ENCODE data around the gene VWA5B1.

The VWA5B1 gene

GRCh38 chr1:20350421-20350820 is 59.7 kb downstream of the VWA5B1 start:
- no peak for DNase-seq

GRCh38 chr1:20351911-20352701 is 61.4 kb downstream of the VWA5B1 start:
- no peak for DNase-seq

- DNase-seq: no peak
These were observed 63.2 kb downstream of the VWA5B1 start for GRCh38 chr1:20353836-20354235.

GRCh38 chr1:20354610-20355009 is 63.9 kb downstream of the VWA5B1 start:
- no peak for DNase-seq

GRCh38 chr1:20355101-20355827 is 64.6 kb downstream of the VWA5B1 start:
- DNase-seq: no peak

- DNase-seq: no peak
These were observed 65.4 kb downstream of the VWA5B1 start for GRCh38 chr1:20355828-20356735.

GRCh38 chr1:20356850-20357459 is 66.3 kb downstream of the VWA5B1 start:
- DNase-seq: no peak

GRCh38 chr1:20357796-20358195 is 67.1 kb downstream of the VWA5B1 start:
- DNase-seq: no peak

- DNase-seq: no peak
These were observed 68.1 kb downstream of the VWA5B1 start for GRCh38 chr1:20358761-20359263.

GRCh38 chr1:20359451-20360330 is 69.0 kb downstream of the VWA5B1 start:
- DNase-seq: no peak

- no peak for DNase-seq
These were observed 70.7 kb downstream of the VWA5B1 start for GRCh38 chr1:20361401-20361800.

GRCh38 chr1:20361805-20362381 is 71.2 kb downstream of the VWA5B1 start:
- no peak for DNase-seq

GRCh38 chr1:20362856-20363255 is 72.2 kb downstream of the VWA5B1 start:
- no peak for DNase-seq

GRCh38 chr1:20365421-20366055 is 74.9 kb downstream of the VWA5B1 start:
- DNase-seq: no peak

- no peak for DNase-seq
These were observed 75.4 kb downstream of the VWA5B1 start for GRCh38 chr1:20366056-20366462.

GRCh38 chr1:20366463-20367115 is 75.9 kb downstream of the VWA5B1 start:
- DNase-seq: no peak

GRCh38 chr1:20367116-20367585 is 76.5 kb downstream of the VWA5B1 start:
- DNase-seq: no peak

GRCh38 chr1:20367626-20368025 is 77.0 kb downstream of the VWA5B1 start:
- no peak for DNase-seq

- no peak for DNase-seq
These were observed 78.3 kb downstream of the VWA5B1 start for GRCh38 chr1:20368866-20369470.

GRCh38 chr1:20370698-20371097 is 80.0 kb downstream of the VWA5B1 start:
- DNase-seq: no peak
